GM23338 (cell line): ENCODE measurements around the gene SH2D5. TPM values are rescaled to one million over a fixed set of nuclear protein-coding genes. Genes with fewer than 3 reads are reported as not detected.

ENCODE experiments used
- CREB1 ChIP-seq: fragments of 250-450 bp; sonication (Bioruptor Pico); IDR thresholded peaks from 2 replicates; pipeline ENCODE4 v1.5.0; 2020; ENCODE audit warnings: low read depth, mild to moderate bottlenecking, moderate library complexity
- CTCF ChIP-seq, 2 experiments: fragments of 200-600 bp in 1 of 2; sonication (generic) in 1 of 2; conservative IDR thresholded peaks; 2 replicates each; pipeline versions ENCODE4 v1.5.1 to v1.6.1; 2016 to 2017; ENCODE audit warnings: antibody characterized with exemption in 2 of 2, low read depth in 2 of 2, mild to moderate bottlenecking in 2 of 2, moderate library complexity in 1 of 2
- EZH2phosphoT487 ChIP-seq: fragments of 200-600 bp; sonication (generic); IDR thresholded peaks from one replicate; pipeline ENCODE4 v1.8.1; 2018; ENCODE audit warnings: antibody characterized with exemption; ENCODE audit not compliant: unreplicated experiment
- JUNB ChIP-seq: IDR thresholded peaks from one replicate; pipeline ENCODE4 v1.6.1; 2016; ENCODE audit warnings: antibody characterized with exemption; ENCODE audit not compliant: unreplicated experiment
- NANOG ChIP-seq: IDR thresholded peaks from 2 replicates; pipeline ENCODE4 v1.6.1; 2016; ENCODE audit warnings: antibody characterized with exemption, borderline replicate concordance
- POLR2AphosphoS5 ChIP-seq: IDR thresholded peaks from 2 replicates; pipeline ENCODE4 v1.6.1; 2016; ENCODE audit warnings: antibody characterized with exemption, low read depth
- ZNF462 ChIP-seq: fragments of 250-450 bp; sonication (Bioruptor Pico); IDR thresholded peaks from 2 replicates; pipeline ENCODE4 v1.5.0; 2020; ENCODE audit warnings: mild to moderate bottlenecking, moderate library complexity
- polyA plus RNA-seq: library from polyadenylated mRNA; unstranded; fragments of >200 nt; fragmentation: Nextera tagmentation; extraction: Ambion mirVana; gene quantifications from 2 replicates; pipeline ENCODE4 v1.2.1, GENCODE V29; 2016
- total RNA-seq: library from RNA; depleted of rRNA; stranded (reverse); fragments of >200 nt; shearing (Covaris generic); gene quantifications from 2 replicates; pipeline ENCODE4 v1.2.3, GENCODE V29; 2014

The SH2D5 gene
- total and polyA plus RNA-seq, 2 experiments from 2014 or later, result 5.0 to 24.8 TPM

- no peak for TF ChIP-seq ZNF462 (CRISPR knock-in tag)
- TF ChIP-seq CREB1 (CRISPR knock-in tag), result no peak
- TF ChIP-seq POLR2AphosphoS5, result no peak
- no peak for TF ChIP-seq CTCF (conservative IDR thresholded peaks at IDR 0.05; ENCODE audit: low read depth in 2 of 2)
- no peak for TF ChIP-seq JUNB
- no peak for TF ChIP-seq NANOG
- no peak for TF ChIP-seq EZH2phosphoT487
These were observed 7.9 kb downstream of the SH2D5 start (continued) for GRCh38 chr1:20724364-20725188.
